Naive thymus-derived CD8-positive, alpha-beta T cell (primary cell): Measurements from ENCODE around the gene ACSM2A. TPM values are rescaled to one million over a fixed set of nuclear protein-coding genes. Genes with fewer than 3 reads are reported as not detected.
"Not testable (repeated sequence)": the region's sequence is repeated elsewhere in the genome, so short reads cannot be mapped to it uniquely, and the experiment has no call there.

Source experiments
- ATAC-seq, 2 donors: fragments of 150-1000 bp; cut with Tn5 transposase in 1 of 2; sonication (Bioruptor Pico), chemical (Tn5 transposase) in 1 of 2; 1 replicate in 1 of 2; 2 replicates in 1 of 2; pipeline ENCODE4 v1.10.0; 2021; ENCODE audit warnings: mild to moderate bottlenecking in 2 of 2, moderate library complexity in 2 of 2
- POLR2A ChIA-PET: fragments of 350-600 bp; sonication (Branson Sonifier 250); formaldehyde crosslinking; loops from one replicate; lab custom pipeline; 2021; ENCODE audit warnings: antibody characterized with exemption; lab: Charles Lee
- DNase-seq, 10 donors: peaks; one replicate each; pipeline versions ENCODE4 v3.0.0 to v3.0.0-alpha.2; 2020 to 2022
- H3K27ac Mint-ChIP-seq, 10 donors: one replicate each; pipeline ENCODE4 v1.8.0; 2020 to 2022; ENCODE audit warnings: mild to moderate bottlenecking in 10 of 10, mixed read lengths in 10 of 10, moderate library complexity in 4 of 10, inconsistent platforms in 1 of 10
- H3K27me3 Mint-ChIP-seq, 5 donors: one replicate each; pipeline ENCODE4 v1.8.0; 2021 to 2022; ENCODE audit warnings: mixed read lengths in 5 of 5
- H3K36me3 Mint-ChIP-seq, 3 donors: one replicate each; pipeline ENCODE4 v1.8.0; 2020 to 2022; ENCODE audit warnings: mixed read lengths in 3 of 3, mild to moderate bottlenecking in 2 of 3, inconsistent platforms in 1 of 3
- H3K4me1 Mint-ChIP-seq, 4 donors: one replicate each; pipeline ENCODE4 v1.8.0; 2021 to 2022; ENCODE audit warnings: mixed read lengths in 4 of 4
- H3K4me3 Mint-ChIP-seq, 10 donors: one replicate each; pipeline ENCODE4 v1.8.0; 2020 to 2022; ENCODE audit warnings: mild to moderate bottlenecking in 10 of 10, mixed read lengths in 10 of 10, moderate library complexity in 6 of 10, inconsistent platforms in 1 of 10
- H3K9me3 Mint-ChIP-seq, 9 donors: one replicate each; pipeline ENCODE4 v1.8.0; 2020 to 2022; ENCODE audit warnings: mixed read lengths in 9 of 9, mild to moderate bottlenecking in 3 of 9, inconsistent platforms in 1 of 9, moderate library complexity in 1 of 9
- polyA plus RNA-seq, 3 donors: library from polyadenylated mRNA; unstranded; fragments of 300-500 nt; fragmentation: Illumina TruSeq; gene quantifications; one replicate each; pipeline ENCODE4 v1.2.3, GENCODE V29; 2021
- total RNA-seq, 8 experiments: library from RNA in 2 of 8; stranded (reverse) in 2 of 8; gene quantifications; one replicate each; pipeline ENCODE4 v1.2.3 and lab custom pipeline; 2021 to 2026

Gene ACSM2A
- total and polyA plus RNA-seq, 5 experiments from 2014 or later = not detected

DNA sequence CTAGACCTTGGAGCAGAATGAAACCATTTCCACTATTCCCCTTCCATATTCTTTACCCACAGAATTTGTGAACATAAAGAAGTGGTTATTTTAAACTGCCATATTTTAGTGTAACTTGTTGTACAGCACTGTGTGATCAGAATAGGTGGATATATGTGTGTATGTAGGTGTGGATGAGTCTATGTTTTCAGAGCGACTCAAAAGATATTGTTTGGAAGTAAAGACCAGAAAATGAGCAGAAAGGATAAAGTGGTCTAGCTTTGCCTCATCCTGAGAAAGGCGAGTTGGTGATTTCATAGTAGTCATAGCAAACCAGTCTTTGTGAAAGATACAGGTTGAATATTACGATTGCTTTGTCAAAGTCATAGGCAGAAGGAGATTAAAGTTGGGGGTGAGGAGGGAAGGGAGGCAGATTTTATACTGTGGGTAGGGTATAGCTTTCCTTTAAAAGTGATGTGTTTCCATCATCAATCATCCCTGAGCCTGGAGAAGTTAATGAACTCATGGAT is 81.0 kb downstream of the ACSM2A start:
- H3K27ac Mint-ChIP-seq, H3K4me3 Mint-ChIP-seq, H3K4me1 Mint-ChIP-seq, H3K27me3 Mint-ChIP-seq, ATAC-seq, H3K36me3 Mint-ChIP-seq, POLR2A ChIA-PET, DNase-seq, H3K9me3 Mint-ChIP-seq: not testable (repeated sequence)

GRCh38 chr16:20536669-20537068 is 85.3 kb downstream of the ACSM2A start:
- H3K4me3 Mint-ChIP-seq, H3K4me1 Mint-ChIP-seq, H3K27ac Mint-ChIP-seq, H3K27me3 Mint-ChIP-seq, ATAC-seq, H3K9me3 Mint-ChIP-seq, DNase-seq, H3K36me3 Mint-ChIP-seq, POLR2A ChIA-PET: not testable (repeated sequence)

Other genes with a start within 250 kb of the ACSM2A start
- gene GP2, start 124.0 kb upstream of the ACSM2A start, total RNA-seq = not detected
- not detected for gene GP2, start 124.0 kb upstream of the ACSM2A start, polyA plus RNA-seq
- not detected for gene UMOD, start 98.8 kb upstream of the ACSM2A start, total RNA-seq
- not detected for gene UMOD, start 98.8 kb upstream of the ACSM2A start, polyA plus RNA-seq
- gene PDILT, start 46.8 kb upstream of the ACSM2A start, total RNA-seq = not detected
- gene PDILT, start 46.8 kb upstream of the ACSM2A start, polyA plus RNA-seq = not detected
- not detected for gene ACSM5, start 42.0 kb upstream of the ACSM2A start, total RNA-seq
- gene ACSM5, start 42.0 kb upstream of the ACSM2A start, polyA plus RNA-seq = not detected
- not detected for gene ACSM2B, start 124.8 kb downstream of the ACSM2A start, total RNA-seq
- not detected for gene ACSM2B, start 124.8 kb downstream of the ACSM2A start, polyA plus RNA-seq
- gene ACSM1, start 246.2 kb downstream of the ACSM2A start, total RNA-seq = under 1 TPM; 0.77 to 0.99 TPM
- under 1 TPM in 1 of 3 donors, not detected in 2; 0.23 TPM for gene ACSM1, start 246.2 kb downstream of the ACSM2A start, polyA plus RNA-seq